GM12878 (cell line): ENCODE results near the gene DHX38. TPM values are rescaled to one million over a fixed set of nuclear protein-coding genes. Genes with fewer than 3 reads are reported as not detected.

Experiments
- ATAC-seq: fragments of 200-7000 bp; cut with Tn5 transposase; 3 replicates; pipeline ENCODE4 v1.9.1; 2020; ENCODE audit warnings: mild to moderate bottlenecking, moderate library complexity
- BruUV-seq: library from RNA; stranded (reverse); fragments of 400-500 nt; replicated peaks from 2 replicates; lab custom pipeline; 2021; lab: Mats Ljungman, UMichigan
- CTCF ChIA-PET: fragments of 300-600 bp; sonication (Branson Sonifier 250); formaldehyde crosslinking; extraction: SDS; loops from one replicate; lab custom pipeline; 2021; ENCODE audit warnings: inconsistent platforms; lab: Yijun Ruan, JAX
- POLR2A ChIA-PET: fragments of 350-600 bp; formaldehyde crosslinking; extraction: SDS; loops from one replicate; lab custom pipeline; 2021; ENCODE audit warnings: inconsistent platforms; lab: Charles Lee
- RAD21 ChIA-PET: fragments of 300-600 bp; sonication (Branson Sonifier 250); formaldehyde crosslinking; loops from one replicate; lab custom pipeline; 2023; ENCODE audit warnings: antibody characterized with exemption; ENCODE audit not compliant: unreplicated experiment; lab: Charles Lee
- SMC1A ChIA-PET: fragments of 300-600 bp; sonication (Branson Sonifier 250); formaldehyde crosslinking; loops from one replicate; lab custom pipeline; 2023; ENCODE audit not compliant: unreplicated experiment, uncharacterized antibody; lab: Charles Lee
- DNase-seq: peaks from one replicate; pipeline ENCODE4 v3.0.0-alpha.2; 2011; ENCODE audit warnings: low read depth, low spot score
- FAIRE-seq: peaks from 3 replicates; lab custom pipeline; 2011; peaks lifted over from hg19 to GRCh38; lab: Jason Lieb, UNC
- H2AFZ ChIP-seq: 2 replicates; pipeline ENCODE4 v1.6.0; 2011; ENCODE audit warnings: low read depth, low read length, control low read depth; ENCODE audit not compliant: control insufficient read depth
- H3K27ac ChIP-seq: 2 replicates; pipeline ENCODE4 v1.5.1; 2011; ENCODE audit warnings: control low read depth; ENCODE audit not compliant: control insufficient read depth, insufficient read depth
- H3K27me3 ChIP-seq, 2 experiments: replicated peaks in 1 of 2; 2 replicates each; pipeline versions ENCODE4 v1.6.0 to v1.6.1; 2011; ENCODE audit warnings: low read length in 1 of 2; ENCODE audit not compliant: control insufficient read depth in 2 of 2, insufficient read depth in 2 of 2
- H3K36me3 ChIP-seq, 2 experiments: 2 replicates each; pipeline ENCODE4 v1.5.1; 2011; ENCODE audit warnings: low read length in 1 of 2; ENCODE audit not compliant: control insufficient read depth in 2 of 2, insufficient read depth in 2 of 2
- H3K4me1 ChIP-seq: 2 replicates; pipeline ENCODE4 v1.6.1; 2011; ENCODE audit warnings: mild to moderate bottlenecking, low read length, moderate library complexity, mixed read lengths; ENCODE audit not compliant: control insufficient read depth, insufficient read depth
- H3K4me2 ChIP-seq: 2 replicates; pipeline ENCODE4 v1.6.0; 2011; ENCODE audit warnings: control low read depth; ENCODE audit not compliant: control insufficient read depth, insufficient read depth
- H3K4me3 ChIP-seq: fragments of 200-600 bp; sonication (generic); 2 replicates; pipeline ENCODE4 v1.5.1; 2016
- H3K79me2 ChIP-seq: 2 replicates; pipeline ENCODE4 v1.6.0; 2011; ENCODE audit warnings: low read length; ENCODE audit not compliant: control insufficient read depth, insufficient read depth
- H3K9ac ChIP-seq: 2 replicates; pipeline ENCODE4 v1.8.0; 2011; ENCODE audit warnings: low read length, control low read depth, mixed read lengths; ENCODE audit not compliant: control insufficient read depth, insufficient read depth
- H3K9me3 ChIP-seq: replicated peaks from 3 replicates; pipeline ENCODE4 v1.5.1; 2011; ENCODE audit warnings: mild to moderate bottlenecking, low read length; ENCODE audit not compliant: control insufficient read depth, insufficient read depth
- H4K20me1 ChIP-seq: 2 replicates; pipeline ENCODE4 v1.6.0; 2011; ENCODE audit not compliant: control insufficient read depth, insufficient read depth
- GABPA ChIP-seq: IDR thresholded peaks from 2 replicates; pipeline ENCODE4 v1.6.1; 2014; ENCODE audit warnings: antibody characterized with exemption, low read depth, mild to moderate bottlenecking, inconsistent platforms
- KDM1A ChIP-seq: fragments of 200-600 bp; sonication (generic); IDR thresholded peaks from 2 replicates; pipeline ENCODE4 v1.6.1; 2016; ENCODE audit warnings: borderline replicate concordance
- KLF5 ChIP-seq: fragments of 450-650 bp; IDR thresholded peaks from 2 replicates; pipeline ENCODE4 v1.6.1; 2014; ENCODE audit warnings: mild to moderate bottlenecking; ENCODE audit not compliant: partially characterized antibody
- POLR2AphosphoS5 ChIP-seq: IDR thresholded peaks from 2 replicates; pipeline ENCODE4 v1.6.1; 2011; ENCODE audit warnings: mild to moderate bottlenecking, low read length, inconsistent platforms
- ZNF687 ChIP-seq: fragments of 450-650 bp; IDR thresholded peaks from 2 replicates; pipeline ENCODE4 v1.6.1; 2017; ENCODE audit warnings: mild to moderate bottlenecking, moderate library complexity
- WGBS: methylation state at CpG from one replicate; pipeline ENCODE4 v1.1.6; 2016; ENCODE audit warnings: low lambda C conversion rate; ENCODE audit not compliant: insufficient replicate concordance, insufficient coverage; ENCODE audit errors: missing lambda C conversion rate; 5-methylcytosine and 5-hydroxymethylcytosine counted together
- in situ Hi-C: fragments of 300-500 bp; cut with MboI; formaldehyde crosslinking; loops from 9 replicates; pipeline ENCODE4 v1.14.3; 2018; ENCODE audit warnings: mixed read lengths
- intact Hi-C: fragments of 100-400 bp; cut with micrococcal nuclease; formaldehyde crosslinking; loops from one replicate; pipeline ENCODE4 v1.14.2; 2022; ENCODE audit not compliant: unreplicated experiment
- polyA plus RNA-seq, 11 experiments: library from polyadenylated mRNA; depleted of rRNA in 4 of 11; unstranded in 6 of 11; stranded (reverse) in 5 of 11; fragments of >200 nt; fragmentation: Nextera tagmentation in 4 of 11; fragmentation: Illumina TruSeq in 1 of 11; extraction: Ambion mirVana in 4 of 11; extraction: Trizol in 1 of 11; gene quantifications; 1 replicate in 1 of 11; 2 replicates in 10 of 11; pipeline versions ENCODE4 v1.2.1 to v1.2.3, GENCODE V29; 2011 to 2016; ENCODE audit warnings: inconsistent platforms in 2 of 11, missing spikeins in 2 of 11, low read depth in 1 of 11
- total RNA-seq, 4 experiments: library from RNA; depleted of rRNA in 3 of 4; stranded (reverse); fragments of >200 nt in 3 of 4; fragmentation: Illumina TruSeq in 1 of 4; extraction: Trizol in 1 of 4; gene quantifications; 2 replicates each; pipeline versions ENCODE4 v1.2.1 to v1.2.3, GENCODE V29; 2013 to 2021
- TF ChIP-seq, protein P1 (sequence below): IDR thresholded peaks from 2 replicates; pipeline ENCODE4 v1.6.1; 2011; ENCODE audit warnings: mild to moderate bottlenecking, low read depth, low read length, moderate library complexity; ENCODE audit not compliant: insufficient replicate concordance

The DHX38 gene
- total and polyA plus RNA-seq, 10 of the 15 experiments (the other 5 are each of a cell fraction or from before 2014, with no cell fraction given), result 2.1 to 67.8 (median 43.2) TPM

- TF ChIP-seq GABPA (no peak), POLR2AphosphoS5 (0 out of 2 replicates have a peak, but pooled peaks have one; percentile 1)
- H4K20me1 ChIP-seq, result no peaks in the 10 kb centered on the region; the same call in 1 of the 2 replicates
- H3K27ac ChIP-seq, result no peak overlapping the region
- peaks cover 22 to 31% of the 10 kb centered on the region in 2 experiments for H3K36me3 ChIP-seq
- H3K9me3 ChIP-seq, result no peaks in the 10 kb centered on the region
- no TSS peak for BruUV-seq
- H2AFZ ChIP-seq, result no peak overlapping the region
- H3K4me1 ChIP-seq, result no peaks in the 10 kb centered on the region
- ATAC-seq (no peak), DNase-seq (no peak), FAIRE-seq (no peak)
- in situ Hi-C loops (no loop called here), intact Hi-C loops (no loop called here)
- H3K9ac ChIP-seq, result no peak overlapping the region
- RAD21 ChIA-PET, result no interaction called here
- 96% methylated on average over 15 of the region's 15 CpGs for WGBS
- SMC1A ChIA-PET, result no interaction called here
- POLR2A ChIA-PET, result no interaction called here
- no peaks in the 10 kb centered on the region for H3K79me2 ChIP-seq
- CTCF ChIA-PET, result interaction anchor here (0.9 kb wide), 1 partner anchor 10 kb away, joined by 3 read pairs; no protein-coding TSS in a partner anchor
- no peak overlapping the region for H3K4me2 ChIP-seq
- no peak overlapping the region for H3K4me3 ChIP-seq
- H3K27me3 ChIP-seq, result no peaks in the 10 kb centered on the region
Observed at GRCh38 chr16:72112452-72112792, 18.8 kb downstream of the DHX38 start.

DNA sequence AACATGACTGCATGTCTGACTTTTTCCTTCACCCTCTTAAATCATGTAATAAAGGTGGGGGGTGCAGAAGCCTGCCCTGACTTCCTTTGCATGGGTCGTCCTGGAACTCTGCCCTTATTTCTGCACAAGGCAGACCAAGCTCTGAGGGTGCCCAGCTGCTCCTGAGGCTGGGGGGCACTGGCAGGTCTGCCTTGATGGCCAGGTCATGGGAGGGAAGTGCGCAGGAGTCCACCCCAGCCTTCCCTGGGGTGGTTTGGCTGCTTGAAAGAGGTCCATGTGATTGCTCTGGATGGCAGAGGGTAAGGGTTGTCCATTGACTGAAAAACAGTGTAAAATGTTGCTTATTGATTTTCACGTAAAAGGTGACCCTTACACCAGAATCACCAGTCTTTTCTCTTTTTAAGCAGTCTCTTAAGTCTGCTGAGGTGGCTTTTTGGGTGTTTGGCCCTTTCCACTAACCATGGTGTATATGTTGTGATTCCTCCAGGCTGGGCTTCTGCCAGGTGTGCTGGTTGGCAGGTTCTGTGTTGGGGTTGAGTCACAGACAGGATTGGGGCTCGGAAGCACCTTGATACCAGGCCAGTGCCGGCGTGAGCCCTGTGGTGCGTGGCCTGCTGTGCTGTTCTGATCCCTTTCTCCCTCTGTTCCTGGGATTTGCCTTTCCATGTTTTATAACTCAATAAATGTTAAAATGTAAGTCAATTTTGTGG lies 19.4 kb downstream of the DHX38 start:
- Histone ChIP-seq H3K9me3 (no peaks in the 10 kb centered on the region), H3K27ac (no peak overlapping the region), H2AFZ (no peak overlapping the region), H3K36me3 (peaks cover 18 to 28% of the 10 kb centered on the region in 2 experiments), H3K9ac (no peak overlapping the region), H3K4me1 (no peaks in the 10 kb centered on the region), H3K4me2 (no peak overlapping the region), H3K79me2 (no peaks in the 10 kb centered on the region), H3K4me3 (no peak overlapping the region), H4K20me1 (no peaks in the 10 kb centered on the region; the same call in 1 of the 2 replicates), H3K27me3 (no peaks in the 10 kb centered on the region)
- intact Hi-C loops (no loop called here), in situ Hi-C loops (no loop called here)
- ATAC-seq (no peak; the same call in 2 of the 3 replicates), DNase-seq (no peak), FAIRE-seq (no peak)
- CTCF ChIA-PET, result no interaction called here
- RAD21 ChIA-PET, result no interaction called here
- TF ChIP-seq KLF5 (no peak), POLR2AphosphoS5 (0 out of 2 replicates have a peak, but pooled peaks have one; percentile 7), KDM1A (no peak), ZNF687 (no peak)
- TF ChIP-seq, protein P1, sequence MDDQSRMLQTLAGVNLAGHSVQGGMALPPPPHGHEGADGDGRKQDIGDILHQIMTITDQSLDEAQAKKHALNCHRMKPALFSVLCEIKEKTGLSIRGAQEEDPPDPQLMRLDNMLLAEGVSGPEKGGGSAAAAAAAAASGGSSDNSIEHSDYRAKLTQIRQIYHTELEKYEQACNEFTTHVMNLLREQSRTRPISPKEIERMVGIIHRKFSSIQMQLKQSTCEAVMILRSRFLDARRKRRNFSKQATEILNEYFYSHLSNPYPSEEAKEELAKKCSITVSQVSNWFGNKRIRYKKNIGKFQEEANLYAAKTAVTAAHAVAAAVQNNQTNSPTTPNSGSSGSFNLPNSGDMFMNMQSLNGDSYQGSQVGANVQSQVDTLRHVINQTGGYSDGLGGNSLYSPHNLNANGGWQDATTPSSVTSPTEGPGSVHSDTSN, result no peak
- SMC1A ChIA-PET, result interaction anchor here (0.6 to 1.2 kb wide), 2 partner anchors 17 to 192 kb away, joined by 3 to 5 read pairs; no protein-coding TSS in a partner anchor
- BruUV-seq, result no TSS peak
- WGBS, result 89% methylated on average over 7 of the region's 7 CpGs
- POLR2A ChIA-PET, result no interaction called here
